HG03196 (cell line): ENCODE results near the gene GOLM1.

Experiments used
- ATAC-seq: cut with Tn5 transposase; IDR thresholded peaks from one replicate; pipeline ENCODE4 v1.9.1; 2021; ENCODE audit not compliant: unreplicated experiment

Gene GOLM1

GRCh38 chr9:86046930-86047341, 52.4 kb downstream of the GOLM1 start:
- ATAC-seq: no peak

DNA sequence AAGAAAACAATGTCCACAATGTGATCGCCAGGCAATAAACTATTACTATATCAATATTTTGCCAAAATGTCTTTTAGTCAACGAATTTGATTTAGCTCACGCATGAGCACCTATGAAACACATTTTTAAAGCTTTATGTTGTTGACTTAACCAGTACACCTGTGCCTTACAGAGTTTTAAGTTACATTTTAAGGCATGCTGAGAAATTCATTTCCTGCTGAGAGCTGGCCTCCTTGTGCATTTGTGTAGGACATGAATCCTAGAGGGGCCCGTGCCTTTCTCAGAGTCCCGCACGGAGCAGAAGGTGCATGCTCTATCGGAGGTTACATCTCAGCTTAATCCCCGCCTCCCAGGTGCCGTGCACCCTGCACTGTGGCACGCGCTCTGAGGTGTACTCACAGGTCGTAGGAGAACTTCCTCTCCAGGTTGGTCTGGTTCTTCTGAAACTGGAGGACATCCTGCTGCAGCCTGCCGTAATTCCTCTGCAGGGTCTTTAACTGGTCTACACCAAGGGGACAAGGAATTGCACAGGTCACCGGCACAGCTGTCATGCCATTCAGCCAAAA, 53.2 kb downstream of the GOLM1 start:
- ATAC-seq: no peak

- no peak for ATAC-seq
These were observed 53.7 kb downstream of the GOLM1 start for GRCh38 chr9:86045654-86046053.

DNA sequence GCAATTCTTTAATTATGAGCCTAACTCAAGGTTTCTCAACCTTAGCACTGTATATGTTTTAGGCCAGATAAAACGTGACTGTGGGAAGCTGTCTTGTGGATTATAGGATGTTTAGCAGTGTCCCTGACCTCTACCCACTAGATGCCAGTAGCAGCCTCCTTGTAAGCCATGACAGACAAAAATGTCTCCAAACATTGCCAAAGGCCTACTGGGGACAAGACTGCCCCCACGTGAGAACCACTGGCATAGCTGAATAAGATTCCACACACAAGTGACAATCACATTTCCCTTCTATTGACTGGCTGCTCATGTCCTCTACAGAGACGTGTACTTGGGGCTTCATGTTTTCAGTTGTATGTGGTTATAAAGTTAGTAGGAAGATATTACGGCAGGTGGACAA, 55.4 kb downstream of the GOLM1 start:
- ATAC-seq: no peak

GRCh38 chr9:86043586-86043985, 55.8 kb downstream of the GOLM1 start:
- no peak for ATAC-seq

GRCh38 chr9:86042199-86042978, 57.0 kb downstream of the GOLM1 start:
- no peak for ATAC-seq

GRCh38 chr9:86041311-86041741, 58.0 kb downstream of the GOLM1 start:
- ATAC-seq: no peak

DNA sequence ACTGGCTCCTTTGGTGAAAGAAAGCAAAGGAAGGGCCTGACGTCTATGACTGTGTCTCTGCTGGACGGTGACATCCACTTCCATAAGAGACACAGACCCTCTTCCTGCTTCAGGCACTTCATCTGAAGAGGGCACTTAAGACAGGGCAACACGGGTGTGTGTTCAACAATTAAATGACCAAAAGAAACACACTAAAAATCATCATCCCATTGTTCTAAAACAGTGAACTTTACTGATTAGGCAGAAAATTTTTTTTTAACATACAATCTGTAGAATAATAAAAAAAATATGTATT, 58.5 kb downstream of the GOLM1 start:
- no peak for ATAC-seq

- ATAC-seq: no peak
These were observed 59.1 kb downstream of the GOLM1 start for GRCh38 chr9:86039991-86040860.

- ATAC-seq: no peak
These were observed 62.8 kb downstream of the GOLM1 start for GRCh38 chr9:86036555-86036954.

DNA sequence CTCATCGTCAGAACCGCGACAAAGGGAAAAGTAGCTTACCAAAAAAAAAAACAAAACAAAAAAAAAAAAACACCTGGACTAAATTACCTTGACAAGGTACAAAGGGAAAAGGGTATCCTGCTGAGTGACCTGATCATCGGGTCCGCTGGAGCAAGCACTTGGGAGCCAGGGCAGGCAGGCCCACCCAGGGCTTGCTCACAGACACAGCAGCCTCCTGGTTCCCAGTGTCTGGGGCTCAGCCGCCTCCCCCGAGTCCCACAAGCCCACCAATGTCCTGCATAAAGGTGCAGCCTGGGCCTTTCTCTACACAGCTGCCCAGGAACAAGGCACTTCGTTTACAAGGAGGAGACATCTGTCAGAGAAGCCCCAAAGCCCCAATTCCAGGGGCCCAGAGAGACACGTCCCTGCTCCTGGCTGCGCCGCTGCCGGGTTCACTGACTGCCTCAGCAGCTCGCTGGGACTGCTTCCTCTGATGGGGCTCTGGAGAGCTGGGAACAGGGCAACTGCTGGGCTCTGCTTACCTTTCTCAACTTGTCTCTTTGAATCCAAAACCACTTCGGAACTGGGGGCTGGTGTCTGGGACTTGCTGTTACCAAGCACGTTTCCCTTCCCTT, 63.4 kb downstream of the GOLM1 start:
- ATAC-seq: no peak

DNA sequence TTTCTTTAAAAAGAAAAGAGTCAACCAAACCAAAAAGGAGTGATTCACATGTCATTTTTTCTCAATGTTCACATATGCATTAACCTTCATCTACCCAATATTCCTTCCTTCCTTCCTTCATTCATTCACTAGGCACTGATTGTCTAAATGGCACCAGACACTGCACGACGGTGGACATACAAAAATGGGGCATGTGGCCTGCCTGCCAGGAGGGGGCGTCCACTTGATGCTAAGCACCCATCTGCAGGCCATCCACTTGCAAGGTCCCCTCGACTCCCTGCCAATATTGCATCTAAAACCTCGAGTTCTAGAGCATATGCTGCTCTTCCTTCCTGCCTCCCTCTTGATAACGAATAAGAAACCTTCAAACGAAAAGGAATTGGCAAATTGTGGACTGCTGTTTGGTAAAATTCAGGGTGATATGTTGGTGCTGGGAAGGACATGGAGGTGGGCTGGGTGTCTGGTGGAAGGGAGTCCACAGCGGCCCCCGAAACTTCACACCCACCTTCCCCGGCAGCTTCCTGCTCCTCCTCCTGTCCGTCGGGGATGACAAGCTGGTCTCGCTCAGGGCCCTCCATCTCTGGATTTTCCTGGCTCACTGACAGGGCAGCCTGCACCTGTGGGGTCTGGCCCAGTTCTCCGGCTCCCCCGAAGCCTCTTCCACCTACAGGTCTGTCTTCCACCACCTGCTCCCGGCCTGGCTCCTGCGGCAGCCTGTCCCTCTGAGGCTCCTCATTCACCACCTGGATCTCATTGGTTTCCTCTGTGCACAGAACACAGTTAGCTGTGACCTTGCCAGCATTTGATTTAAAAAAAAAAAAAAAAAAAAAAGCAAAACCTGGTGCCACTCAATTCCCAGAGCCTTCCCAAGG, 64.3 kb downstream of the GOLM1 start:
- ATAC-seq: no peak

DNA sequence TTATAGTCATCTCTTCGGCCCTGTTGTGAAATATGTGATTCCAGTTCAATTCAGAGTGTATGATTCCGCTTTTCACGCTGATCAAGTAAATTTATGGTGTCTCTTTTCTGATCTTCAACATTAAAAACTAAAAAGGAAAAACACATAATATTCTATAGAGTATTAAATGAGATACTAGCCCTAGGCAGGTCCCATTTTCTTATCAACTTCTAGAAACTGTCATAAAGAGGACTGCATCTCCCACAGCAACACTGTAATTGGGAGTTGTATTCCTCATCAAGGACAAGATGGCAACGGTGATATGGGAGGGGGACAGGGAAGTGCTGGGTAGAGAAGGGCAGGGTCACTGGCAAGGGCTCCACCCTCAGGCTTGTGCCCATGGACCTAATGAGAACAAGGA, 71.6 kb downstream of the GOLM1 start:
- no peak for ATAC-seq

DNA sequence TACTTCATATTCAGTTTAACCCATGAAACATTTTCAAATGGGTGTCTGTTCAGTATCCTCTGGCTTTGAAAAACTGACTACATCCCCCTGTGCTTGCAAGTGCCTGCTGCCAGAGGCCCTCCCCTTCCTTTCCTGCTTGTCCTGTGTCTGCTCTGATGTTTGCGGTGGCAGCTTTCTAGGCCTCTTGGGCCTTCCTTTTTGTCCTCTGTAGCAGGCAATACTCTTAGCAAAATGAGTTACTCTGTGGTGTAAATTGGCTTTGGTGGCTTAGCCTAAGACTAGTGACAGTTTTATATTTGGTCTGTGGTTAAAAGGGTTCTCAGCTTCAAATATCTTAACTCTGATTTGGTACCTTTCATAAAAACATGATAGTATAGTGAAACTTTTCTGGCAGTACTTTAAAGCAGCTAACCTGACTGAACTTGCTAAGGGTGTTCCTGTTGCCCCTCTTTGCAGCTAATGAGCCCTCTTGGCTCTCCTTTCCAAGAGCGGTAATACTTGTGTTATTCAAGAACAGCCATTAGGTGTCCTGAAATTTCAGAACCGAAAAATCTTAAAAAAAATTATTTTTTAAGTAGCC, 76.6 kb downstream of the GOLM1 start:
- no peak for ATAC-seq

GRCh38 chr9:86021166-86021565, 78.2 kb downstream of the GOLM1 start:
- no peak for ATAC-seq

DNA sequence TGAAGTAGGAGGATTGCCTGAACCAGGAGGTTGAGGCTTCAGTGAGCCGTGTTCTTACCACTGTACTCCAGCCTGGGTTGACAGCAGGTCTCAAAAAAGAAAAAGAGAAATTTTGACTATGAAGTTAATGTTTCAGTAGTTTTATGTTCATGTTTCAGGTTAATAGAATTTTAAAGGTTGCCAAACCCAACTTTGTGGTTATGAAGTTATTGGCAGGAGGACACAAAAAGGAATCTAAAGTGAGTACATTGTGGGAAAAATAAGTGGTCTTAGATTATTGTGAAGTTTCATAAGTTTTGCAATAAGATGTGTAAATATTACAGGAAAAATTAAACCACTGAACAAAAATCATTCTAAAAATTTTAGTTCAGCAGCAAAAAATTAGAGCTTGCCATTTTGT, 78.6 kb downstream of the GOLM1 start:
- no peak for ATAC-seq

GRCh38 chr9:86009133-86009532, 90.2 kb downstream of the GOLM1 start:
- ATAC-seq: no peak

DNA sequence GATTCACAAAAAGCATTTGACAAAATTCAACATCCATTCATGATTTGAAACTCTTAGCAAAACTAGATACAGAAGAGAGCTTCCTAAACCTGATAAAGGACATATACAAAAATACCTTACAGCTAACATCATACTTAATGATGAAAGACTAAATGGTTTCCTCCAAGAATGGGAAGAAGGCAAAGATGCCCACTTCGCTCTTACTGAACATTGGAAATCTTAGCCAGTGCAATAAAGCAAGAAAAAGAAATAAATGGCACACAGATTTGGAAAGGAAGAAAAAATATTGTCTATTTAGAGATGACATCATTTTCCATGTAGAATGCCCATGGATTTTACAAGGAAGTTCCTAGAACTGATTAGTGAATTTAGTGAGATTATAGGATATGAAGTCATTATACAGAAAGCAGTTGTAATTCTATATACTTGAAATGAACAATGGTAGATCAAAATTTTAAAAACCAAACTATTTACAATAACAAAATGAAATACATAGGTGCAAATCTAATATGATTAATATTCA, 94.0 kb downstream of the GOLM1 start:
- ATAC-seq: no peak

DNA sequence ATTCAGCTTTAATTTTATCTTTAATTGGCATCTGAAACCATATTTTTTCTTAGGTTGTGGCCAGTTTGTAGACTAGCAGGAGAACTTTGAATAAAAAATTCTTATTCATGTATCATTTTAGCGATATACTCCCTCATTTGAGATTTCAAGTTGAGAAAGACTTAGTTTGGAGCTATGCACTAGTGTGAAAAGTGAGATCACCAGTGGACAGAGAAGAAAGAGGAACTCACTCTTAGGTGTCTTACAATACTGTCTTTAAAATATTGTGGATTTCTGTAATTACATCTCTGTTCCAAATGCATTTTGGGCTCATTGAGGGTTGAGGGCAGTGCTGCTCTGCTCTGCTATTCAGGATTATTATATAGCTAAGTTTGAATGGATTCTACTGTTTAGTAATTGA, 103.8 kb downstream of the GOLM1 start:
- no peak for ATAC-seq

DNA sequence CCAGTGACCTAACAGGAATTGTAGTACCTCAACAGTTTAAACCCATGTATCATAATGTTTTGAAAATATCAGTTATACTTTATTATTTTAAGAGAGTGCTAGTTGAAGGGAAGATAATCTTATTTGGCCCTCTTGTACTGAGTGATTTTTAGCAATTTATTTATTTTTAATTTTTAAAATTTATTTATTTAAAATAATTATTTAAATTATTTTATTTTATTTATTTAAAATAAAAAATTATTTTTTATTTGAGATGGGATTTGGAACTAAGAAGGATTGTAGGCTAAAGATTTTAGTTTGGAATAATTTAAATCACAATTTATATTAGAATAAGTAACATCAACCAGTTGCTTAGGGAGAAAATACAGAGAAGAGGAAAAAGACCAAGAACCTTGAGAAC, 104.3 kb downstream of the GOLM1 start:
- ATAC-seq: no peak
